ENCODE measurements around the gene STUB1. TPM values are rescaled to one million over a fixed set of nuclear protein-coding genes. Genes with fewer than 3 reads are reported as not detected.

Gene STUB1
- total RNA-seq, 2 experiments from 2014 or later: 57.1 to 61.7 TPM

DNA sequence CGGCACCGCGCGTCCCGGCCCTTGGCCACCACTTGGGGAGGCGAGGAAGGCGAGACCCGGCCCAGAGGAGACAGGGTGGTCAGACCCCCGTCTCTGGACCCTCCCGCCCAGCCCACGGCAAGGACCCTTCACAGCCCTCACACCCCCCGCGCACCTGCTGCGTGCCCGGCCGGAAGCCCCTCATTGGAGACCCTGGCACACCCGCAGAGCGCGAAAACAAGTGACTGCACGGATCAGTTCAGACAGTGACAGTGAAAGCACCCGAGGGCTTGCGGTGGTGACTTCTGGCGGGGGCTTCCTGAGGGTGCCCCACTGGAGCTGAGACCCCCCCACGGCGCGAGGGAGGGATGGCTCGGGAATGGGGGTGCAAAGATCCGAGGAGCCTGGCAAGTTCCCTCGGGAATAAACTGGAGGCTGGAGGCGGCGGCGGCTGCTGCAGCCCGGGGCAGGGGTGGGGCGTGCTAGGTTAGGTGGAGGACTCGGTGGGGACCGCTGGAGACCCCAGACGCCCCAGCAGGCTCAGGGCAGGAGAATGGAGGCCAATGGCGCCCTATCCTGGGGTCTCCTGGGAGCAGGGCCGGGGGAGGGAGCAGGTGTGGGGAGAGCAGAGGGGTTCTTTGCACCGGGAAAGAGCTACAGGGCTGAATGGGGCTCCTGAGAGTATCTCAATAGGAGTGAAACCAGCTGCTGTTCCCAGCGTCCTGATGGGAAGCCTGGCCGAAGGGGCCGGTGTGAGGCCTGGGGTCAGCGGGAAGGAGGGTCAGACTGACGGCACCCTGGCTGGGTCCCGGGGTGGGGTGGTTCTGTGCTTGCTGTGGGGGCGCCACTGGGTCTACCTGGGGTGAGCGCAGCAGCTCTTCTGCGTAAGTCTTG, 26.2 kb downstream of the STUB1 start:
- no peaks in the 10 kb centered on the region for H3K9me3 Mint-ChIP-seq
- H3K36me3 Mint-ChIP-seq (ENCODE audit: low read depth): no peaks in the 10 kb centered on the region
- TF ChIP-seq, protein P1, sequence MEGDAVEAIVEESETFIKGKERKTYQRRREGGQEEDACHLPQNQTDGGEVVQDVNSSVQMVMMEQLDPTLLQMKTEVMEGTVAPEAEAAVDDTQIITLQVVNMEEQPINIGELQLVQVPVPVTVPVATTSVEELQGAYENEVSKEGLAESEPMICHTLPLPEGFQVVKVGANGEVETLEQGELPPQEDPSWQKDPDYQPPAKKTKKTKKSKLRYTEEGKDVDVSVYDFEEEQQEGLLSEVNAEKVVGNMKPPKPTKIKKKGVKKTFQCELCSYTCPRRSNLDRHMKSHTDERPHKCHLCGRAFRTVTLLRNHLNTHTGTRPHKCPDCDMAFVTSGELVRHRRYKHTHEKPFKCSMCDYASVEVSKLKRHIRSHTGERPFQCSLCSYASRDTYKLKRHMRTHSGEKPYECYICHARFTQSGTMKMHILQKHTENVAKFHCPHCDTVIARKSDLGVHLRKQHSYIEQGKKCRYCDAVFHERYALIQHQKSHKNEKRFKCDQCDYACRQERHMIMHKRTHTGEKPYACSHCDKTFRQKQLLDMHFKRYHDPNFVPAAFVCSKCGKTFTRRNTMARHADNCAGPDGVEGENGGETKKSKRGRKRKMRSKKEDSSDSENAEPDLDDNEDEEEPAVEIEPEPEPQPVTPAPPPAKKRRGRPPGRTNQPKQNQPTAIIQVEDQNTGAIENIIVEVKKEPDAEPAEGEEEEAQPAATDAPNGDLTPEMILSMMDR (IDR thresholded peaks at IDR 0.05): no peak
- intact Hi-C loops (cut with micrococcal nuclease): no loop called here
- ATAC-seq (no peak), DNase-seq (no peak)
- ChIA-PET CTCF (interaction anchor here (1.3 to 11.9 kb wide), 3 partner anchors 23 to 397 kb away, joined by 3 to 207 read pairs (median 4); partner anchors contain the start of genes ANTKMT, CCDC78 and HAGHL), POLR2A (interaction anchor here (0.8 to 1.2 kb wide), 4 partner anchors 14 to 335 kb away, joined by 3 to 4 read pairs (median 3); no protein-coding TSS in a partner anchor)
- no peaks in the 10 kb centered on the region for H3K4me1 Mint-ChIP-seq (ENCODE audit: low read depth)
- H3K4me3 Mint-ChIP-seq: no peak overlapping the region
- no peak overlapping the region for H3K27ac Mint-ChIP-seq
- H3K27me3 Mint-ChIP-seq: peaks cover 57% of the 10 kb centered on the region

DNA sequence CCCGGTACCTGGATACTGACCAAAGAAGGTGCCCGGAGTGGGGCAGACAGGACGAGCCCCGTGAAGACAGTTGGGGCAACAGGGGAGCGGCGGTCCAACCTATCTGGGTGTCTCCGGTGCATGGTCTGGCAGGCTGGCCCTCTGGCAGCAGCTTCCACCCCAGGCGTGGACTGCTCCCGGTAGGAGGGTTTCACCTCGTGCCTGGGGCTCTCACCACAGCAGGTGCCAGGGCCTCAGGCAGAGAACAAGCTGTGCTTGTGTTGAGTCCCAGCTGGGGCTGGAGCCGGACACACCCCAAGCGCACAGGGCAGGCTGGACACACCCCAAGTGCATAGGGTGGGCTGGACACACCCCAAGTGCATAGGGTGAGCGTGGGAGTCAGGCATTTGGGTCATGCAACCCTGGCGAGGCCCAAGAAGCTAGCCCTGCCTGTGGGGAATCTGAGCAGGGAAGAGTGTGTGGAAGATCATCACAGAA, 26.9 kb downstream of the STUB1 start:
- Mint-ChIP-seq H3K4me3 (no peak overlapping the region), H3K27me3 (peaks cover 54% of the 10 kb centered on the region), H3K27ac (no peak overlapping the region), H3K36me3 (ENCODE audit: low read depth) (no peaks in the 10 kb centered on the region), H3K9me3 (no peaks in the 10 kb centered on the region), H3K4me1 (ENCODE audit: low read depth) (no peaks in the 10 kb centered on the region)
- no peak for ATAC-seq
- ChIA-PET CTCF (interaction anchor here (1.0 to 11.9 kb wide), 5 partner anchors 9 to 396 kb away, joined by 3 to 207 read pairs (median 4); partner anchors contain the start of genes ANTKMT, CCDC78 and HAGHL), POLR2A (interaction anchor here (0.8 to 1.2 kb wide), 4 partner anchors 13 to 334 kb away, joined by 3 to 4 read pairs (median 3); no protein-coding TSS in a partner anchor)
- TF ChIP-seq, protein P1 (IDR thresholded peaks at IDR 0.05): no peak
- intact Hi-C loops (cut with micrococcal nuclease): no loop called here
- DNase-seq: no peak

DNA sequence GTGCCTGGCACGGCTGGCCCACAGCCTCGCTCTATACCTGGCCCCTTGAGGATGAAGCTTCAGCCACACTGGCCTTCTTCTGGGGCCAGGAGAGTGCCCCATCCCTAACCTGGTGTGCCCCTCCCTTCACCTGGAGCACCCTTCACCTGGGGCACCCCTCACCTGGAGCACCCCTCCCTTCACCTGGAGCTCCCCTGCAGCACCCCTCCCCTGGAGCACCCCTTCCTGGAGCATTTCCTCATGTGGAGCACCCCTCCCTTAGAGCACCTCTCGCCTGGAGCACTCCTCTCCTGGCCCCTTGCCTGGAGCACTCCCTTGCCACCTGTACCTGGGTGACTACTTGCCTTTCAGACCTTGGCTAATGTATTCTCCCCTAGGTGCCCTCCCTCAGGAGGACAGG, 27.8 kb downstream of the STUB1 start:
- ATAC-seq: no peak
- ChIA-PET CTCF (interaction anchor here (1.0 to 11.9 kb wide), 5 partner anchors 8 to 395 kb away, joined by 3 to 207 read pairs (median 4); partner anchors contain the start of genes ANTKMT, CCDC78 and HAGHL), POLR2A (interaction anchor here (0.7 kb wide), 1 partner anchor 18 kb away, joined by 3 read pairs; the partner anchor contains the start of gene WDR24)
- TF ChIP-seq, protein P1 (IDR thresholded peaks at IDR 0.05): no peak
- Mint-ChIP-seq H3K27ac (no peak overlapping the region), H3K4me1 (ENCODE audit: low read depth) (peaks cover 2% of the 10 kb centered on the region), H3K27me3 (peaks cover 49% of the 10 kb centered on the region), H3K9me3 (no peaks in the 10 kb centered on the region), H3K36me3 (ENCODE audit: low read depth) (no peaks in the 10 kb centered on the region), H3K4me3 (no peak overlapping the region)
- intact Hi-C loops (cut with micrococcal nuclease): no loop called here
- no peak for DNase-seq

DNA sequence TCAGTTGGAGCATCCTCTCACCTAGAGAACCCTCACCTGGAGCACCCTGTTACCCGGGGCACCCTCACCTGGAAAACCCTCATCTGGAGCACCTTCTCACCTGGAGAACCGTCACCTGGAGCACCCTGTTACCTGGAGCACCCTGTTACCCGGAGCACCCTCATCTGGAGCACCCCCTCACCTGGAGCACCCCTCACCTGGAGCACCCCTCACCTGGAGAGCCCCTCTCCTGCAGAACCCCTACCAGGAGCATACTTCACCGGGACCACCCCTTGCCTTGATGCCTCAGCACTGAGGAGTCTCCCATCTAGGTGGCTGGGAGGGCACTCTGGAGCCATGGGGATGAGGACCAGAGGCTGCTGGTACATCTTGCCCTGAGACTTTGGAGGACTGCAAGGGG, 28.7 kb downstream of the STUB1 start:
- Mint-ChIP-seq H3K27me3 (peaks cover 45% of the 10 kb centered on the region), H3K4me3 (no peak overlapping the region), H3K9me3 (no peaks in the 10 kb centered on the region), H3K4me1 (ENCODE audit: low read depth) (peaks cover 2% of the 10 kb centered on the region), H3K36me3 (ENCODE audit: low read depth) (no peaks in the 10 kb centered on the region), H3K27ac (no peak overlapping the region)
- no peak for ATAC-seq
- no peak for DNase-seq
- ChIA-PET POLR2A (no interaction called here), CTCF (interaction anchor here (8.1 to 11.9 kb wide), 2 partner anchors 21 to 77 kb away, joined by 149 to 207 read pairs; partner anchors contain the start of genes ANTKMT, CCDC78, CHTF18 and HAGHL)
- TF ChIP-seq, protein P1 (IDR thresholded peaks at IDR 0.05): no peak
- intact Hi-C loops (cut with micrococcal nuclease): no loop called here
